DMS 273 (cell line): Measurements from ENCODE around the gene ERFL.
A peak's percentile ranks its signal among the peaks of the same experiment; 100 is the strongest.

Experiments
- DNase-seq: peaks from one replicate; lab custom pipeline; 2025; ENCODE audit not compliant: unreplicated experiment; lab: John Stamatoyannopoulos, UW

The ERFL gene

GRCh38 chr19:41927497-41928192, 604 bp downstream of the ERFL start:
- DNase-seq, result no peak

GRCh38 chr19:41926763-41927496, 1.3 kb downstream of the ERFL start:
- DNase-seq, result no peak

- peak; percentile 39 for DNase-seq
Observed at GRCh38 chr19:41926028-41926762, 2.1 kb downstream of the ERFL start.

GRCh38 chr19:41925208-41926003, 2.8 kb downstream of the ERFL start:
- peak; percentile 31 for DNase-seq

- no peak for DNase-seq
Observed at GRCh38 chr19:41924151-41925145, 3.8 kb downstream of the ERFL start.

GRCh38 chr19:41923045-41923788, 5.0 kb downstream of the ERFL start:
- no peak for DNase-seq

- DNase-seq, result no peak
Observed at GRCh38 chr19:41922585-41922984, 5.7 kb downstream of the ERFL start.

- DNase-seq, result peak; percentile 28
Observed at GRCh38 chr19:41921577-41922576, 6.4 kb downstream of the ERFL start.

- DNase-seq, result no peak
Observed at GRCh38 chr19:41920882-41921576, 7.2 kb downstream of the ERFL start.

GRCh38 chr19:41919948-41920712, 8.1 kb downstream of the ERFL start:
- no peak for DNase-seq

GRCh38 chr19:41918653-41919244, 9.5 kb downstream of the ERFL start:
- DNase-seq, result no peak

- no peak for DNase-seq
Observed at GRCh38 chr19:41918095-41918494, 10.2 kb downstream of the ERFL start.

GRCh38 chr19:41917676-41918075, 10.6 kb downstream of the ERFL start:
- DNase-seq, result peak; percentile 51

- DNase-seq, result no peak
Observed at GRCh38 chr19:41915776-41916414, 12.4 kb downstream of the ERFL start.

GRCh38 chr19:41915021-41915775, 13.1 kb downstream of the ERFL start:
- no peak for DNase-seq
